MM.1S (cell line): ENCODE measurements around the gene AP1B1.

Source experiments
- DNase-seq: peaks from one replicate; pipeline ENCODE4 v3.0.0-alpha.2; 2015
- H2AFZ ChIP-seq: fragments of 300-600 bp; sonication (generic); 2 replicates; pipeline ENCODE4 v1.6.0; 2016; ENCODE audit warnings: antibody characterized with exemption, low read length
- H3F3A ChIP-seq: fragments of 300-600 bp; sonication (generic); 2 replicates; pipeline ENCODE4 v1.6.1; 2016; ENCODE audit warnings: mild to moderate bottlenecking, antibody characterized with exemption, low read length, moderate library complexity, mixed read lengths; ENCODE audit not compliant: insufficient read depth
- H3K27ac ChIP-seq: fragments of 300-600 bp; sonication (generic); 2 replicates; pipeline ENCODE4 v1.5.1; 2016; ENCODE audit warnings: mild to moderate bottlenecking, low read length
- H3K27me3 ChIP-seq: fragments of 300-600 bp; sonication (generic); replicated peaks from 2 replicates; pipeline ENCODE4 v1.6.0; 2016; ENCODE audit warnings: low read length; ENCODE audit not compliant: insufficient read depth
- H3K36me3 ChIP-seq: fragments of 300-600 bp; sonication (generic); replicated peaks from 2 replicates; pipeline ENCODE4 v1.6.1; 2016; ENCODE audit warnings: mild to moderate bottlenecking, low read length, mixed read lengths; ENCODE audit not compliant: insufficient read depth
- H3K4me1 ChIP-seq: fragments of 300-600 bp; sonication (generic); 2 replicates; pipeline ENCODE4 v1.6.1; 2016; ENCODE audit warnings: low read length, mixed read lengths
- H3K4me2 ChIP-seq: fragments of 300-600 bp; sonication (generic); 2 replicates; pipeline ENCODE4 v1.6.0; 2016; ENCODE audit warnings: low read depth, low read length
- H3K4me3 ChIP-seq: fragments of 300-600 bp; sonication (generic); 2 replicates; pipeline ENCODE4 v1.5.1; 2016; ENCODE audit warnings: low read length, mixed read lengths
- H3K79me2 ChIP-seq: fragments of 300-600 bp; sonication (generic); 2 replicates; pipeline ENCODE4 v1.6.1; 2016; ENCODE audit warnings: mixed run types, low read length, mixed read lengths
- H3K9ac ChIP-seq: fragments of 300-600 bp; sonication (generic); 2 replicates; pipeline ENCODE4 v1.6.1; 2016; ENCODE audit warnings: low read length, mixed read lengths
- H3K9me2 ChIP-seq: fragments of 300-600 bp; sonication (generic); replicated peaks from 2 replicates; pipeline ENCODE4 v1.6.1; 2016; ENCODE audit warnings: mild to moderate bottlenecking, low read length, mixed read lengths; ENCODE audit not compliant: insufficient read depth
- H3K9me3 ChIP-seq: fragments of 300-600 bp; sonication (generic); replicated peaks from 2 replicates; pipeline ENCODE4 v1.6.1; 2016; ENCODE audit warnings: mild to moderate bottlenecking, low read length, mixed read lengths; ENCODE audit not compliant: insufficient read depth
- H4K20me1 ChIP-seq: fragments of 300-600 bp; sonication (generic); 2 replicates; pipeline ENCODE4 v1.6.1; 2016; ENCODE audit warnings: mild to moderate bottlenecking, low read length, moderate library complexity, mixed read lengths; ENCODE audit not compliant: insufficient read depth
- EZH2 ChIP-seq: fragments of 300-600 bp; sonication (generic); optimal IDR thresholded peaks from 2 replicates; pipeline ENCODE3; 2017; ENCODE audit warnings: low read depth, mild to moderate bottlenecking, antibody characterized with exemption, low read length, mixed read lengths
- EZH2phosphoT487 ChIP-seq: fragments of 300-600 bp; sonication (generic); IDR thresholded peaks from 2 replicates; pipeline ENCODE4 v1.6.1; 2018; ENCODE audit warnings: antibody characterized with exemption, low read length
- TF ChIP-seq, protein P1 (sequence below): fragments of 300-600 bp; sonication (generic); IDR thresholded peaks from 2 replicates; pipeline ENCODE4 v1.5.1; 2016; ENCODE audit warnings: antibody characterized with exemption, low read length, mixed read lengths

Gene AP1B1

DNA sequence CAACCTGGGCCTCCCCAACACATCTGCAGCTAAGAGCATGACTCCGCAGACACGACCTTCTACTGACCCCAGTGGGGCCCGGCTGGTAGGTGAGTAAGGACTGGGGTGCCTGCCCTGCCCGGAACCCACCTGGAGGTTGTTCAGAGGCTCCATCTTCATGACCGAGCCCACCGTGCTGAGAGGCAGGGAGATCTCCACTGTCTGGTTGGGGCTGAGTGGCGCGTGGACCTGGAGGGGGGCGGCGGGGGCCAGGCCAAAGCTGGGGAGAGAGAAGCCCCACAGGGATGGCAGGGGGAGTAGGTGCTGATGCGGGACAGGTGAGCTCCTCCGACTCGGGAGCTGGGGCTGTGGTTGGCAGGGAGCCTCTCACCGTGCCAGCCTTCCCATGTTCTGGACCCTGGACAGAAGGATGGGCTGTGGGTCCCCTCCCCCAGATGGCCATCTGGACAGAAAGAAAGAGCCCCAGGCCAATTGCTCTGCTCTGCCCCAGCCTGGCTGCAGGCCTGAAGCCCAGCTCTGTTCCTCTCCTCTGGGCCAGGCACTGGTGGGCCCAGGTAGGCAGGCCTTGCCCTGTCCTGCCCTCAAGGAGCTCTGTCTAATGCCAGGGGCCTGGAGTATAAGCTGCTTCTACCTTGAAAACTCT is 56.6 kb downstream of the AP1B1 start:
- no peak for TF ChIP-seq EZH2
- TF ChIP-seq, protein P1, sequence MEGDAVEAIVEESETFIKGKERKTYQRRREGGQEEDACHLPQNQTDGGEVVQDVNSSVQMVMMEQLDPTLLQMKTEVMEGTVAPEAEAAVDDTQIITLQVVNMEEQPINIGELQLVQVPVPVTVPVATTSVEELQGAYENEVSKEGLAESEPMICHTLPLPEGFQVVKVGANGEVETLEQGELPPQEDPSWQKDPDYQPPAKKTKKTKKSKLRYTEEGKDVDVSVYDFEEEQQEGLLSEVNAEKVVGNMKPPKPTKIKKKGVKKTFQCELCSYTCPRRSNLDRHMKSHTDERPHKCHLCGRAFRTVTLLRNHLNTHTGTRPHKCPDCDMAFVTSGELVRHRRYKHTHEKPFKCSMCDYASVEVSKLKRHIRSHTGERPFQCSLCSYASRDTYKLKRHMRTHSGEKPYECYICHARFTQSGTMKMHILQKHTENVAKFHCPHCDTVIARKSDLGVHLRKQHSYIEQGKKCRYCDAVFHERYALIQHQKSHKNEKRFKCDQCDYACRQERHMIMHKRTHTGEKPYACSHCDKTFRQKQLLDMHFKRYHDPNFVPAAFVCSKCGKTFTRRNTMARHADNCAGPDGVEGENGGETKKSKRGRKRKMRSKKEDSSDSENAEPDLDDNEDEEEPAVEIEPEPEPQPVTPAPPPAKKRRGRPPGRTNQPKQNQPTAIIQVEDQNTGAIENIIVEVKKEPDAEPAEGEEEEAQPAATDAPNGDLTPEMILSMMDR, result no peak
- TF ChIP-seq EZH2phosphoT487, result no peak
- Histone ChIP-seq H3K4me2 (no peak overlapping the region), H3K9ac (no peak overlapping the region)

DNA sequence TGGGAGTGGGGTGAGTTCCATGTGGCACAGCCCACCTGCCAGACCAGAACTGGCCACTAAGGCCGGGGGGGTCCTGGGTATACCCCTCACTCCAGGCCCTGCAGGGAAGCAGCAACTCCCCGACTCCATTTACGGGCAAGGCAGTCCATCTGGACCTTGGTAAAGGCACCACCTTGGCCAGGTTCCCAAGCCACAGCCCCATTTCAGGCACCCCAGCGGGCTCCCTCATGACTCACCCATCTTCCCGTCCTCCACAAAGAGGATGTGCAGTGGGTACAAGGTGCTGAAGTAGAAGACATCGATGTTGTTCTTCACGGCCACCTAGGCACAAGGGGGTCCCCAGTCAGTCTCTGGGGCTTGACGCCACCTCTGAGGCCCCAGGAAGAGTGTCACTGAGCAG is 57.2 kb downstream of the AP1B1 start:
- no peak for DNase-seq
- no peak overlapping the region for H3K4me3 ChIP-seq
- H3K79me2 ChIP-seq, result no peaks in the 10 kb centered on the region
- H3K9me2 ChIP-seq, result no peaks in the 10 kb centered on the region
- no peaks in the 10 kb centered on the region for H4K20me1 ChIP-seq
- no peaks in the 10 kb centered on the region for H3F3A ChIP-seq
- H3K27me3 ChIP-seq, result no peaks in the 10 kb centered on the region
- H3K4me1 ChIP-seq, result no peaks in the 10 kb centered on the region
- TF ChIP-seq EZH2 (no peak), EZH2phosphoT487 (no peak)
- TF ChIP-seq, protein P1, result no peak
- H3K4me2 ChIP-seq, result no peak overlapping the region
- H2AFZ ChIP-seq, result no peak overlapping the region
- H3K36me3 ChIP-seq, result no peaks in the 10 kb centered on the region
- no peak overlapping the region for H3K9ac ChIP-seq
- H3K9me3 ChIP-seq, result no peaks in the 10 kb centered on the region
- no peak overlapping the region for H3K27ac ChIP-seq

More for the DNA sequence above, 56.6 kb downstream of the AP1B1 start:
- Histone ChIP-seq H3K36me3 (no peaks in the 10 kb centered on the region), H3K4me1 (no peaks in the 10 kb centered on the region), H3K27me3 (no peaks in the 10 kb centered on the region), H3K27ac (no peak overlapping the region), H3K9me3 (no peaks in the 10 kb centered on the region), H3K9me2 (no peaks in the 10 kb centered on the region), H3F3A (no peaks in the 10 kb centered on the region), H3K79me2 (no peaks in the 10 kb centered on the region), H3K4me3 (no peak overlapping the region), H4K20me1 (no peaks in the 10 kb centered on the region), H2AFZ (no peak overlapping the region)
- DNase-seq, result no peak

DNA sequence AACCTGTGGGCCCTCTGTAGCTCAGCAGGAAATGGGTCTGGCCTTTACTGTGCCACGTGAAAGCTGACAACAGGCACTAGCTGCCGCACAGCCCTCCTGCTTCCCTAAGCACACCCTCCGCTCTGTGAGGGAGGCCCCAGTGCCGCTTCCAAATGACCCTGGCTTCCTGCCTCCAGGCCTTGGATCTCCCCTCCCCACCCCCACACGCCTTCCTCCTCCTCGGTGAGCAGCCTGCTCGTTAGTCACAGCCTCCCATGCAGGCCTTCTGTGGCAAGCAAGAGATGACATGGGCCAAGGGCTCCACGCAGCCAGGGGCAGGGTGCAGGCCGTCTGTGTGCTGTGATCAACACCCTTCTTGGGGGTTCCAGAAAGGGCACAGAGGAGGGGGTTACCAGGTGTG is 57.6 kb downstream of the AP1B1 start:
- Histone ChIP-seq H3K4me1 (no peaks in the 10 kb centered on the region), H3K27ac (no peak overlapping the region), H3K9me3 (no peaks in the 10 kb centered on the region), H3K9ac (no peak overlapping the region), H3K79me2 (no peaks in the 10 kb centered on the region), H3K4me2 (no peak overlapping the region), H4K20me1 (no peaks in the 10 kb centered on the region), H3K4me3 (no peak overlapping the region), H3K9me2 (no peaks in the 10 kb centered on the region), H3F3A (no peaks in the 10 kb centered on the region), H2AFZ (no peak overlapping the region), H3K27me3 (no peaks in the 10 kb centered on the region), H3K36me3 (no peaks in the 10 kb centered on the region)
- TF ChIP-seq, protein P1, result no peak
- TF ChIP-seq EZH2phosphoT487 (no peak), EZH2 (no peak)
- no peak for DNase-seq
